ENCODE data around the gene ELF1.
"Not testable (repeated sequence)": the region's sequence is repeated elsewhere in the genome, so short reads cannot be mapped to it uniquely, and the experiment has no call there.

ELF1 gene

DNA sequence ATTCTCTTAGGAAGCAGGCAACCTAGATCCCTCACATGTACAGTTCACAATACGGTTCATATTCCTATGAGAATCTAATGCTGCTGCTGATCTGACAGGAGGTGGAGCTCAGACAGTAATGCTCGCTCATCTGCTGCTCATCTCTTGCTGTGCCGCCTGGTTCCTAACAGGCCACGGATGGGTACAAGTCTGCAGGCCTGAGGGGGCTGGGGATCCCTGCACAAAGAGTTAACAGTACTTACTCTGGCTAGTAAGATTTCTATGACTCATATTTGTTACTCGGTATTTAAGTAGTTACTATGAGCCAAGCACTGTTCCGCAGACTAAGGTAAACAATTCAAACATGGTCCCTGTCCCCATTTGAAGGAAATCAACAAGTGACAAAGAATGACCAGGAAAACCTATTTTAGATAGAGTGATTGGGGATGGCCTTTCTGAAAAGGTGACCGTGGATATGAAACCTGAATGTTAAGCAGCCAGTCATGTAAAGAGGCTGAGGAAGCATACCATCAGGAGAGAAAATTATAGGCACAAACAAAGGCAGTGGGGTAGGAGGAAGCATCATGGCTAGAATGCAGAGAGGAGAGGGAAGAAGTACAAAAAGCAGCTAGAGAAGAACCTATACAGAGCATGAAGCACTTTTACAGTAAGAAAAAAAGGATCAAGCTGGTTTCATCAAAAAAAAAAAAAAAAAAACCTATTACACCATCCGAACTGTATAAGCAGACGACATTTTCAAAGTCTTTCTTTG is 21.6 kb upstream of the ELF1 start:
- DNase-seq = no peak

- no peak for DNase-seq
Measured at GRCh38 chr13:41039746-41040145, 20.6 kb upstream of the ELF1 start.

- DNase-seq = not testable (repeated sequence)
Measured at GRCh38 chr13:41036557-41036956, 17.4 kb upstream of the ELF1 start.

- DNase-seq = no peak
Measured at GRCh38 chr13:41034881-41035280, 15.8 kb upstream of the ELF1 start.

GRCh38 chr13:41034382-41034781 is 15.3 kb upstream of the ELF1 start:
- DNase-seq = no peak

- no peak for DNase-seq
Measured at GRCh38 chr13:41032691-41033376, 13.7 kb upstream of the ELF1 start.

DNA sequence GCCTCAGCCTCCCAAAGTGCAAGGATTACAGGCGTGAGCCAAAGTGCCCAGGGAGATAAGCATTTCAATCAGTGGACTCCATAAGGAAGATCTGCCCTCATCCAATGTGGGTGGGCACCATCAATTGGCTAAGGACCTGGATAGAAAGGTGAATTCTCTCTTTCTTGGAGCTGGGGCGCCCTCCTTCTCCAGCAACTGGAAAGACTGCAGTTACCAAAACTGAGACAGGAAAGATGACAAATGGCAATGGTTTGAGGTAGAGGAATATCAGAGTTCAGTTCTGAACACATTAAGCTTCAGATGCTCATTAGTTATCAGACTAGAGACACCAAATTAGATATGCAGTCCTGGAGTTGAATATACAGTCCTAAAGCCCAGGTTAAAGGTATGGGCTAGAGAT is 10.5 kb upstream of the ELF1 start:
- no peak for DNase-seq

DNA sequence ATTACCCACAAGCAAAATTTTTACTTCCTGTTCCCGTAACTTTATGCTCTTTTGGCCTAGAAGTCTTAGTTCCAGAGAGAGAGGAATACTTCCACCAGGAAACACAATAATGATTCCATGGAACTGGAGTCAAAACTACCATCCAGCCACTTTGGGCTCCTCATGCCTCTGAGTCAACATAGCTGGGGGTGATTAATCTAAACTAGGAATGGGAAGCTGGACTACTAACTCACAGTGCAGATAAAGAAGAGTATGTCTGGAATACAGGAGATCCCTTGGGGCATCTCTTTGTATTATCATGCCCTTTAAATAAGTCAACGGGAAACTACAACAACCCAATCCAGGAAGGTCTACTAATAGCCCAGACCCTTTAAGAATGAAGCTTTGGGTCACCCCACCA is 8.9 kb upstream of the ELF1 start:
- DNase-seq = no peak

DNA sequence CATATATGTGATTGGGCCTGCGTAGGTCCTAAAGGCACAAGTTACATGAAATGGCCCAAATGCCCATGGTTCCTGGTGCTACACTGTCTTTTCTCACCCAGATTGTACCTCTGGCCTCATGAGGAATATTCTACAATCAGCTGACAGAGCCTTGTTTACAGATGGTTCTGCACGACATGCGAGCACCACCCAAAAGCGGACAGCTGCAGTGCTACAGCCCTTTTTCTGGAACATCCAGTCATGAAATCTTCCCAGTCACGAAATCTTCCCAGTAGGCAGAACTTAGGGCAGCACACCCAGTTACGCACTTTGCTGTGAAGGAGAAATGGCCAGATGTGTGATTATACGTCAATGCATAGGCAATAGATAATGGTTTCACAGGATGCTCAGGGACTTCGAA is 7.7 kb upstream of the ELF1 start:
- no peak for DNase-seq

DNA sequence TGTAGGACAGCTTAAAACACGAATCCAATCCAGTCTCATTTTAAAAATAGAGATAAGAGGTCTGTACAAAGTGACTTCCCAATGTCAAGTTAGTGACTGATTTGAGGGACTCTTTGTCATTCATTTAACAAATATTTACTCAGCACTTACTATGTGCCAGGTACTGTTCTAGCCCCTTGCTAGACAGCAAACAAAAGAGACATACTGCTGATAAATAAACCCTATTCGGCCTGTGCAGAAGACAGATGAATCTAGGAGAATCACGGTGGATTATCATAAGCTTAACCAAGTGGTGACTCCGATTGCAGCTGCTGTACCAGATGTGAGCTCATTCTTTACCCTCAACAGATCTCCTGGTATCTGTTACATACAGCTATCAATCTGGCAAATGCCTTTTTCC is 6.4 kb upstream of the ELF1 start:
- no peak for DNase-seq

GRCh38 chr13:41019578-41020347 is 647 bp upstream of the ELF1 start:
- DNase-seq = no peak

DNA sequence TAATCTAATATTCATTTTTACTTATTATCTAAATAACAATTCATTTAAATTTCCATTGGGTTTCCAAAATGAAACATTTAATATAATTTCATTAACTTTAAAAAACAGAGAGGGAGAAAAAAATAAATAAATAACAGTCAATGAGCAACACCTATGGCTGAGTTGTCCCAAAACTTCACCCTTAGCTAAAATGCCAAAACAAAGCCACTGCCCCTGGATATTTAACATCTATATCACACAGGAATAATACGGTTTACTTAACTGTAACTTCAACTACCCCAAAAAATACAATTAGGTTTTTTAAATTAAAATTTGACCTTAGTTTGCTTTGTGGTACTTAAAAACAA is 541 bp downstream of the ELF1 start:
- DNase-seq = no peak

- DNase-seq = no peak
Measured at GRCh38 chr13:41017817-41018601, 1.1 kb downstream of the ELF1 start.

DNA sequence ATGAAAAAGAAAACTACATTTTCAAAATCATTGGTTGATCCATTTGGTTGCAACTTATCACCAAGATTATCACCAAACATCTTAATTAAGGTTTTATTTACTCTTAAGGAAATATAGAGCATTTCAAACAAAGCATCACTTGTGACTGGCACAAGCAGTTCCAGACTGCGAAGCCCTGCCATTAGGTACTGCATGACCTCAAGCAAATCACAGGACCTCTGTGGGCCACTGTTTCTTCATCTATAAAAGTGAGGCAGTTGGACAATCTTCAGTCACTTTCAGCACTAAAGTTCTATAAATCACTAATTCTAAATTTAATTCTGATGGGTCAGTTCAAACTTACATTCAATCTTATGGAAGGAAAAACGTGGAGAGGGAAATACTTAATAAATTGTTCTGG is 2.0 kb downstream of the ELF1 start:
- DNase-seq = no peak

GRCh38 chr13:41015920-41016319 is 3.2 kb downstream of the ELF1 start:
- no peak for DNase-seq

GRCh38 chr13:41013835-41014234 is 5.3 kb downstream of the ELF1 start:
- DNase-seq = no peak

DNA sequence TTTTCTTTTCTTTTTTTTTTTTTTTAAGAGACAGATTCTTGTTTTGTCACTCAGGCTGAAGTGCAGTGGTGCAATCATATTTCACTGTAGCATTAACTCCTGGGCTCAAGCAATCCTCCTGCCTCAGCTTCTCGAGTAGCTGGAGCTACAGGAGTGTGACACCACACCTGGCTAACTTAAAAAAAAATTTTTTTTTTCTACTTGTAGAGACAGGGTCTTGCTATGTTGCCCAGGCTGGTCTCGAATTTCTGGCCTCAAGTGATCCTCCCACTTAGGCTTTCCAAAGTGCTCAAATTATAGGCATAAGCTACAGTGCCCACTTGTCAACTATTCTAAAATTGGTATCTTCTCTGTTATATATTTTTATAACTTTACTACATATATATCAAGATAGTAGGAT is 6.6 kb downstream of the ELF1 start:
- DNase-seq = no peak

GRCh38 chr13:41011382-41011956 is 7.6 kb downstream of the ELF1 start:
- DNase-seq = no peak

DNA sequence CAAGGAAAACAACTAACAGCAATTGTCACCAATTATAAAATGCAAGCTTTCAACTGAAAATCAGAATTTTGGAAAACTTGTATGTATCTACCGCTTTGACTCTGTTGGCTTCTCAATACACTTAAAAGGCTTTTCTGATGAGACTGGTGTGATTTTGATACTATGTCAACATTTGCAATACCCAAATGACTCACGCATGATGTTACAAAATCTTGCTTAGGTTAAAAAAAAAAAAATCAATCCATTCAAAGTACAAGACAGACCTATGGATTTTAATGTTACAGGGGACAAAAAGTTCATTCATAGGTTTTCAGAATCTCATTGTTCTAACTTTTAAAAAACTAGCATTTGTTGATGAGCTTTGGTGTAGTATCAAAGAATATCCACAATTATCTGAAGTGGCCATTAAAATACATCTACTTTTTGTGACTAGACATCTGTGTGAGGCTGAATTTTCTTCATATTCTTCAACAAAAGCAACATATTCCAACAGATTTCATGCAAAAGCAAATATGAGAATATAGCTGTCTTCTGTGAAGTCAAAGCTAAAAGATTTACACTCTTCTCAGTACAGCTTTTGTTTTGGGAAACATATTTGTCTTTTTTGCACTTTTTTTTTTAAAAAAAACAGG is 10.7 kb downstream of the ELF1 start:
- no peak for DNase-seq

DNA sequence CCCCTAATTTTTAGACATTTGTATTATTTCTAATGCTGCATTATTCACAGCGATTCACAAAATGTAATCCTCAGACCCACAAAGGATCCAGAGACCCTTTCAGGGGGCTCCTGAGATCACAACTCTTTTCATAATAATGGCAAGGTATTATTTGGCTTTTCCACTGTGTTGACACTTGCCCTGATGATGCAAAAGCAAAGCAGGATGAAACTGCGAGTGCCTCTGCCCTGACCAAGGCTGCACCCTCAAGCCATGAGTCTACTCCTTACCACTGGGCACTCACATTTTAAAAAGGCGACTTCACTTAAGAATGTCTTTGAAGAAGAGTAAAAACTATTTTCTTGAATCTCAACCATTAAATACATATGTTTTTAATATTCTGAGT is 11.4 kb downstream of the ELF1 start:
- no peak for DNase-seq

DNA sequence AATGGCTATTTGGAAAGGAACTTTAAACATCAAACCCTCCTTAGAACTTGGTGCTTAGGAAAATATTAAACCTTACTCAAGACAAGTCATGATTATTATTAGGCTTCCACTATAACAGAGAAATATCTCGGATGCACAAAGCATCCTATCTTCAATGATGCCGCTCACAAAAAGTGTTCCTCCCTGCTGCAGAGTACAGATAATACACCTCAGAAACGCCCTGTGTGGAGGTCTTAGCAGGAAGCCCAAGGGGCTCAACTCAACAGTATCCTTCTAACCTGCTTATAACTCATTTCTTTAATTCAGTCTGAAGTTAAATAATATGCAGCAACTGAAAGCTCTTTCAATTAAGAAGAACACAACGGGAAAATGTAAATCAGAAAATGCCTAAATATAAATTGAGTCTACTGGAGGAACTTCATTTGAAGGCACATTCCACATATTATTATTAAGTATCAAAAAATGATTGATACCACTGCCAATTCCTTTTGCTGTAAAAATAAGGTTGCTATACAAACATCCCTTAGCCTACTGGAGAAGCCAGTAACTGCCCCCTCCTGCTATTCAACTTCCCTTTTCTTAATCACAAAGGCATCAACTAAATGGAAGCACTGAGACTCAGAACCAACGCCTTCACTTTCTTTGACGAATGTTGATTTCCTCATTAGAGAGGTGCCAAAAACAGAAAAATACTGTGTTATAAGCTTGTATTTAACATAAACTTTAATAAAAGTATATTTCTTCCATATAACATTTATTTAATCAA is 12.0 kb downstream of the ELF1 start:
- DNase-seq = no peak

DNA sequence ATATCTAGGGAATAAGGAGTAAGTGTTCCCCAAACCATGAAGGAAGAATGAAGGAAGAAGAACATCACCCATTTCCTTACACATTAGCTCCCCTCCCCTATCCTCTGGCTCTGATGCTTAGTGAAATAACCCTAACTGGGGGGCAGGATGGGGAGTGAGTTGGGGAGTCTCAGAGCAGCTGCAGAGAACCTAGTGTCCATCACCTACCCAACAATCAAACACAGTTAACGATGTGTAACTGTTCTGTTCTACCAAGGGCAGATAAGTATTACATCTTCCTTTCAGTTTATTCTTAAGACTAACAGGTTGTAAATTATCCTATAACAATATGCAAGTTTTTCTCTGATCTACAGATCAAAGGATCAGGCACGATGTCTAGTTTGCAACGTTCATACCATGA is 12.8 kb downstream of the ELF1 start:
- DNase-seq = no peak

All from T-helper 9 cell (primary cell).